ENCODE measurements around the gene ZBTB7B.
"Not testable (repeated sequence)": the region's sequence is repeated elsewhere in the genome, so short reads cannot be mapped to it uniquely, and the experiment has no call there.

The ZBTB7B gene

GRCh38 chr1:154989195-154989860 is 13.3 kb upstream of the ZBTB7B start:
- DNase-seq = no peak

DNA sequence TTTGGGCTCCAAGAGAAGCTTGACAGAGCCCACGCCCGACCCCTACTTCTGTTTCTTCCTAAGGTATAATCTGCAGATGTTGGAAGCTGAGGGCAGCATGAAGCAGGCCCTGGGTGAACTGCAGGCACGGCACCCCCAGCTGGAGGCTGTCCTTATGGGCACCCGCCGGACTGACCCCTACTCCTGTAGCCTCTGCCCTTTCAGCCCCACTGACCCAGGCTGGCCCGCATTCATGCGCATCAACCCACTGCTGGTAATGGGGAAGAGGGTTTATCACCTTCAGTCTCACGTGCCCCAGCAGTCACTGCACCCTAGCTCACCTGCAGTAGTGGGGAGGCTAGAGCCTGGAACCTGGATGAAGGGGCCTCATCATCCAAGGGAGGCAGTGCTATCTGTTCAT is 12.3 kb upstream of the ZBTB7B start:
- no peak for DNase-seq

- no peak for DNase-seq
Observed at GRCh38 chr1:154992721-154993571, 9.7 kb upstream of the ZBTB7B start.

DNA sequence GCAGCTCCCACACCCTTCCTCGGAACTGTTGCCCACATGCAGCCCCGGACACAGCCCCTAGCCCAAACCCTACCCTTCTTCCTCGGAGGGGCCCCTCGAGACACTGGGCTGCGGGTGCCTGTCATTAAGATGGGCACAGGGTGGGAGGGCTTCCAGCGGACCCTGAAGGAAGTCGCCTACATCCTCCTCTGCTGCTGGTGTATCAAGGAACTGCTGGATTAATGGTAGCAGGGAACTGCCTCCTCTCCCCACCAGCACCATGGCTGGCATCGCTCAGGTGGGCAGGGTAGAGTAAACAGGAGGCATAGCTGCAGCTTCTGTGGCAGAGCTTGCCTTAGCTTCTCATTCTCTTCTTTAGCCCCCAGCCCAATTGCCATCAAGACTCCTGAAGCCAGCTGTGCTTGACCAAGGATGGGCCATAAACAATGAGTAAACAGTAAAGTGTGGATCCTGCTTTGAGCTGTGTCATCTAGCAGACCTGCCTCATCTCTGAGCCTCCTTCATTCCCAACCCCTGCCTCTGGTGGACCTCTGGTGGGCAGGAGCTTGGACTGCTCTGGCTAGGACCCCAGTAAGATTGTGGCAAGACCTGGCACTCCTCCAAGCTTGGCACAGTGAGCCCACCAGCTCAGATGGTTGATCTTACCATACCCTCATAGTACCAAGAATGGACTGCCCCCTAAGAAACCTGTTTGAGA is 8.9 kb upstream of the ZBTB7B start, which contains the start of gene LENEP:
Gene LENEP (plus strand): TSS at position 15 of the 697 bp plus-strand sequence. CDS start 22 bp downstream, at position 37.
- DNase-seq = no peak

- DNase-seq = no peak
Observed at GRCh38 chr1:154994269-154994587, 8.4 kb upstream of the ZBTB7B start.

GRCh38 chr1:154994591-154994990 is 8.0 kb upstream of the ZBTB7B start:
- DNase-seq = no peak

- not testable (repeated sequence) for DNase-seq
Observed at GRCh38 chr1:154995301-154995983, 7.2 kb upstream of the ZBTB7B start.

DNA sequence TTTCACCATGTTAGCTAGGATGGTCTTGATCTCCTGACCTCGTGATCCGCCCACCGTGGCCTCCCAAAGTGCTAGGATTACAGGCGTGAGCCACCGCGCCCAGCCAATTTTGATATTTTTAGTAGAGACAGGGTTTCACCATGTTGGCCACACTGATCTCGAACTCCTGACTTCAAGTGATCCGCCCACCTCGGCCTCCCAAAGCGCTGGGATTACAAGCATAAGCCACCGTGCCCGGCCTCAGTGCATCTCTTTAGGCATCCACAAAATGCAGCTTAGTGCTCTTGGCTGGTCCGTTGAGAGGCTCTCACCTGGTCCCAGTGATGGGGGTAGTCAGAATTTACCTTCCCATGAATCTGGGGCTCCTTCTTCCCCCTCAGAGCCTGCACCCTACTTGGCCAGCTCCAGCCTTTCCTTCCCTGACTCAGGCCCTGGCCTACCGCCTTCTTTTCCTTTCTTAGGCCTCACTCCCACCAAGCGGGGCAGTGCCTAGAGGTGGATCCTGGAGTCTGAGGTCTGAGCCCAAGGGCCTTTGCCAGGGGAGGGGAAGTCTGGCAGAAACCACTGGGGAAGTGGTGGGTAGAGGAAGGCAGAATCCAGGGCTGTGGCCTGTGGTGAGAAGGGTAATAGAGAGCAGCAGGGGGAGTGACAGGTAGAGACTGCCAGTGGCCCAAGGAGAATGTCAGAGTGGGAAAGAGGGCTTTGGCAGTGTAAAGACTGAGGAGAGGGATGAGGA is 5.5 kb upstream of the ZBTB7B start:
- no peak for DNase-seq

GRCh38 chr1:154998201-154998780 is 4.3 kb upstream of the ZBTB7B start:
- DNase-seq = no peak

DNA sequence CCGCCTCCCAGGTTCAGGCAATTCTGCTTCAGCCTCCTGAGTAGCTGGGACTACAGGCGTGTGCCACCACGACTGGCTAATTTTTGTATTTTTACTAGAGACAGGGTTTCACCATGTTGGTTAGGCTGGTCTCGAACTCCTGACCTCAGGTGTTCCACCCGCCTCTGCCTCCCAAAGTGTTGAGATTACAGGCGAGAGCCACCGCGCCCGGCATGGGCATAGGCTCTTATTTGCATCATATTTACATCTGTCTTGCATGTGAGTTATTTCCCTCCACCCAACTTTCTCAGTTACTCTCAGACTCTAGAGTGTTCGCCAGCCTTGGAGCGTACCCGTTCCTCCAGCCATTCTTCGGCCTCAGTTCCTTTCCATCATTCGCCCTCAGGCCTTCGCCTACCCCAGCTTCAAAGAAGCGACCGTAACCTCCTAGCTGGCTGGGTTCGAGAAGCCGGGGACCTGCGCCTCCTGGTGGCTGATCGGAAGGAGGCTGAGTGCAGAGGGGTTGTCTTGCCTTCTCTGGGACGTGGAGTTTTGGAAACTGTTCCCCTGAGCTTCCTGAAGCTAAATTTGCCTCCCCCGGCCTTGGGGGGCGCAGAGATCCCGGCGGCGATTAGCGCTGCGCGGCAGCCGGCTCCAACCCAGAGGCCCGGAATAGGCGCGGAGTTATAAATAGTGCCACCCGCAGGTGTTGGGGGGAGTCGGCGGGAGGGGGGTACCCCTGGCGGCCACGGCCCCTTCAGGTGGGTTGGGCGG is 3.6 kb upstream of the ZBTB7B start:
- peak; percentile 75 for DNase-seq

DNA sequence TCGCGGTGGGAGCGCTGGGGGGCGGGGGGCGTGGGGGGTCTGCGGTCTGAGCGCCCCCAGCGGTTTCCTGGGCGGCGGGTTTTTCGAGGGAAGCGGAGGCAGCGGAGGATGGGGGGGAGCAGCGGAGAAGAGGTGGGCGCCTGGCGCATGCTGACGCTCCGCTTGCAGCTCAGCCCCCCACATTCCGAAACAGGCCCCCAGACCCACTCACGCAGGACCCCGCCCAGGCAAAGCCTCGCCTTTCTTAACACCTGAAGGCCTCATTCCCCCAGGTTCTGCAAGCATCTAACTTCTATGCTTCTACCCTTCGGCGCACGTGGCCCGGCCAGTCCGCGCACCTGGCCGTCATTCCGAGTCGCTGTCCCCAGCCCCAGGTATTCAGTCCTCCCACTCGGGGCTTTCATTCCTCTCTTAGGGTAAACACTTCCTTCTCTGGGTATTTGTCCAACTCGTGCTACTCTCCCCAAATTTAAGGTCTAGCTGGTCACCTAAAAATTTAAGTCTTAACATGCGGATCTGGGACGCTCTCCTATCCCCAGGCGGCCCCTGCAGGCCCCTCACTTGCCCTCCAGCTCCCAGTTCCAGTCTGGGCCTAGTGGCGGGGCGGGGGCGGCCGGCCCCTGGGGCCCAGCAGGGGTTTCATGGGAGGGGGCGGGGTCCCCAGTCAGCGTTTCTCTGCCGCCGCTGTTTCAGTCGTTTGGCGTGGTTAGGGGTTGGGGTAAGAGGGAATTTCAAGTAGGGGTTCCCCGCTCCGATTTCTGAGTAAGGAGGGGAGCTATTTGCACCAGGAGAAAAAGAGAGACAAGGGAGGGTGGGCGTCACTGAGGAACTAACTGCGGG is 2.8 kb upstream of the ZBTB7B start:
- DNase-seq = peak; percentile 72

- DNase-seq = no peak
Observed at GRCh38 chr1:155000411-155000725, 2.2 kb upstream of the ZBTB7B start.

DNA sequence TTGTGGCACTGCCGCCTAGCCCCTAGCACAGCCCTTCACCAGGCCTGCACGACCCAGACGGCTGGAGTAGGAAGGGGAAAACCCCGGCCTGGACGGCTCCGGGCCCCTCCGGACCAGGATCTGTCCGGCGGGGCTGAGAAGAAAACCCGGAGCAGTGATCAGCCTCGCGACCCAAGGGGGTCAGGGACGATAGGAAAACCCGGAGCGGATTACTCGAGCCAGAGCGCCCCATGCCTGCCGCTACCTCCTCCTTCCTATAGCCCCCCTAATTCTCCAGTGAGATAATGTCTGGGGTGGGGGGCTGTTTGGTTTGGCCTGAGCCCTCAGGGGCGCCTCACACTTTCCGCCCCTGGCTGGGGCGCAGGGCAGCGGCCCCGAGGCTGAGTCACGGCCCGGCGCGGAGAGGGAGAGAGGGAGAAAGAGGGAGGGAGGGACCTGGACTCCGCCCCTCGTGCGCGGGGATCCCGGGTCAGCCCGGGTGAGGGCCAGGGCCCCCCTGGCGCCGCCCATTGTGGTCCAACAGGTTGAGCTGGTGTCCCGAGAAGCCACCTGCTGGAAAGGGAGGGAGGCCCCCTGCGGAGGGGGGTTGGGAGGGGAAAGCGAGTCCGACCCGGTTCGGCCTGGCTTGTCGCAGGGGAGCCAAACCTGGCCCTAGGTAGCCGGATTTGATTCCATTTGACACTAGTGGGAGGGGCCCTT is 1.7 kb upstream of the ZBTB7B start:
- peak; percentile 85 for DNase-seq

DNA sequence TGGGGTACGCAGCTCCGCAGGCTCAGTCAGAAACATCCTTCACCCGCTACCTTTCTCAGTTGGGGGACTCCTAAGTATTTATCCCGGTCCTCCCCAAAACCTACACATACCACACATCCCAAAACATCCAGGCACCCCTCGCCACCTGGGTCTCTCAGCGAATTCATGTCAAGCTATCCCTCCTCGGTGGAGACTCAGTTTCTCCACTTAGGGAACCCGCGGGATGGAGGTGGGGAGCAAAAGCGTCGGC is 1.3 kb upstream of the ZBTB7B start:
- no peak for DNase-seq

DNA sequence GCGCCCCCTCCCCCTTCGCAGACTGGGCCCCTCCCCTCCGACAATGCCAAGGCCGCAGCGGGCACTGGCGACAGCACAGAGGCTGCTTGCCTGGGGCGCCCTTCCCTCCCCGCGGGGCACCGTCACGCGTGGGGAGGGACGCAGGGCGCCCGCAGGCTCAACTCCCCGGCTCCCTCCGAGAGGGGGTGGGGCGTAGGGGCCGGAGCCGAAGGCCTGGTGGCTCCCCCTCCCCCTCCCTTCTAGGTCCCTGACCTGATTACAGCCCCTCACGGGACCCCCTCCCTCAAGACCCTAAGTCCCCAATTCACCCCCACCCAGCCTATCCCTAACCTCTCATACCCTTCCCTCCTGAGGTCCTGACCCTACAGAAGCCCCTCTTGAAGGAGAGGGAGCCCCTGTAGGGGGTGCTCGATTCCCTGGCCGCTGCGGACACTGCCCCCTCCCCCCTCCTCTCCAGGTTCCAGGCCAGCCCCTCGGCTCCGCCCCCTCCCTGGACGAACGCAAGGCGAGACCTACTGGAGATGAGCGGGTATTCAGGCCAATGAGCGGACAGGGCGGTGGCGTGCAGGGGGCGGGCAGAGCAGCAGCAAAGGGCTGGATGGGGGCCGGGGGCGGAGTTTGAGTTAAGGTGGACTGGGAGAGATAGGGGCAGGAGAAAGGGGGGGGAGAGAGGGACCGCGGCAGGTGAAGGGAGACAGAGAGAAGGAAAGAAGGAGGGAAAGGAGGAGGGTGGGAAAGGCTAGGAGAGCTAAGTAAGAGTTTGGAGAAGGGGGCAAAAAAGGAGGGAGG is 733 bp upstream of the ZBTB7B start:
- DNase-seq = peak; percentile 99

- DNase-seq = peak; percentile 32
Observed at GRCh38 chr1:155003227-155003765, 694 bp downstream of the ZBTB7B start.

DNA sequence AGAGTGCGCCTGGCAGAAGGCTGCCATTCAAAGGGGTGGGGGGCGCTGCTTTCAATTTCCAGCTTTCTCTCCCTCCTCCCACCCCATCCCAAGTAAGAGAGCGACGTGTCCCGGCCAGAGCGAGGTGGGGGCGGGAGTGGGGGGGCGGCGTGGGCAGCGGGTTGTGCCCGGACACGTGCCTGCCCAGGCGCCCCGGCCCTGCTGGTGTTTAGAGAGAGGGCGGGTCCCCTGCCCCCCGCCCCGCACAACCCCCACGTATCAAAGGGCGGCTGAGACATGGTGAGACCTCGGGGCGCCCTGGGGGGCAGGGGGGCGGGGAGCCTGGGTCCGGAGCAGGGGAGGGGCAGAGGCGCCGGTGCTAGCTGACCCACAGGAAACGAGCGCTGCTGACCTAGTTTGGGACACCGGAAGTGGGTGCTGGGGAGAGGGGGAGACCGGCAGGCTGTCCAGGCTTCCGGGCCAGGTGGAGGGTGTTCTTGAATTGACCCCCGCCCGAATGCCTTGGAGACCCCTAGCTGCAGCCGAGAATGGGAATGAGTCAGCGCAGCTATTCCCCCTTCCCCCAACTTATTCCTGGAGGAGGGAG is 1.3 kb downstream of the ZBTB7B start:
- no peak for DNase-seq

DNA sequence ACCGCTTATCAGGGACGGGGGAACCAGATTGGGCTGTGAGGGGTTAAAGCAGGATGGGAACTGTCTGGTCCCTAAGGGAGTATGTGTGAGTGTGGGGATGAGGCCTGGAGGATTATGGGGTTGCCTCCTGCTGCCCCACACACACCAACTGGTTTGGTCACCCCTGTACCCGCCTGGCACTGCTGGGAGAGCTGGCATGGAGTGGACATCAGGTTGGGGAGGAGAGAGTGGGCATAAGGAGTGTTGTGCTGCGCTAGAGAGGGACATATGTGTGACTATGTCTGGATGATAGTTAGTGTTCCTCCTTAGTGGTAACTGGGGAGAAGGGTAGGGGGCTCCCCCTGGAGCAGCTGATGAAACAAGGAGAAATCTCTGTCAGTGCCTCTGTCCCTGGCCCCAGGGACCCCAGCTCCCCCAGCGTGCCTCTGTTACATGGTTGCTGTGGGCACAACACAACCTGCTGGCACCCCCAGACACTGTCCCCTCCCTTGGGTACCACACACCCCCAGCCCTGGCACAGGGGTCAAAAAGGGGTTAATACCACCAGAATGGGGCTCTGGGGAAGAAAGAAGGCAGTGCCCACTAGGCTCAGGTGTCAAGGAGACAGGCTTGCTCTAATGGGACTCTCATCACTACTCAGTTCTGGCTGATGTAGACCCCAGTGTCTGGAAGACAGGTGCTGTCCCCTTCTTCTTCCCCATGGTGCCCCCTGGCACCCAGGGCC is 1.9 kb downstream of the ZBTB7B start:
- no peak for DNase-seq
